ENCODE measurements around the gene GCGR. TPM values are rescaled to one million over a fixed set of nuclear protein-coding genes. Genes with fewer than 3 reads are reported as not detected.

GCGR gene
- total RNA-seq, 2 experiments from 2014 or later: not detected

DNA sequence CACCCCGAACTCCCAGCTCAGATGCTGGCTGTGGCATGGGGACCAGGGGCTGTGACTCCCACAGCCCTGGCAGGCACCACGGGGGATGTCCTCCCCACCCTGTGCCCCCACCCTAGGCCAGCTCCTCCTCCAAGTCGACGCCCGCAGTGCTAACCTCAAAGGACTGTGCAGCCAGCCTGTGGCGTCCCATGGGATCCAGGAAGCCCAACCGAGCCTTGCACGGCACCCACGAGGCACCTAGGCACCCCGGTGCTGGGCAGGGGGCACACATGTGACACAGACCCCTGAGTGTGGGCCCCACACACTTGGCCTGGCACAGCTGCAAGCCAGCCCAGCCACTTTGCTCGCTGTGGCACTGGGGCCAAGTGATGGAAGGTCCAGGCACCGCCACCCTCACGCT, 3.9 kb downstream of the GCGR start:
- Mint-ChIP-seq H3K9me3 (no peaks in the 10 kb centered on the region), H3K4me1 (no peaks in the 10 kb centered on the region), H3K4me3 (no peak overlapping the region), H3K27ac (no peak overlapping the region), H3K27me3 (peaks cover 24% of the 10 kb centered on the region), H3K36me3 (no peaks in the 10 kb centered on the region)
- DNase-seq (no peak), ATAC-seq (ENCODE audit: low read depth) (no peak)
- POLR2A ChIA-PET: interaction anchor here (0.6 to 0.8 kb wide), 2 partner anchors 15 to 119 kb away, joined by 3 read pairs; partner anchors contain the start of gene MAFG

DNA sequence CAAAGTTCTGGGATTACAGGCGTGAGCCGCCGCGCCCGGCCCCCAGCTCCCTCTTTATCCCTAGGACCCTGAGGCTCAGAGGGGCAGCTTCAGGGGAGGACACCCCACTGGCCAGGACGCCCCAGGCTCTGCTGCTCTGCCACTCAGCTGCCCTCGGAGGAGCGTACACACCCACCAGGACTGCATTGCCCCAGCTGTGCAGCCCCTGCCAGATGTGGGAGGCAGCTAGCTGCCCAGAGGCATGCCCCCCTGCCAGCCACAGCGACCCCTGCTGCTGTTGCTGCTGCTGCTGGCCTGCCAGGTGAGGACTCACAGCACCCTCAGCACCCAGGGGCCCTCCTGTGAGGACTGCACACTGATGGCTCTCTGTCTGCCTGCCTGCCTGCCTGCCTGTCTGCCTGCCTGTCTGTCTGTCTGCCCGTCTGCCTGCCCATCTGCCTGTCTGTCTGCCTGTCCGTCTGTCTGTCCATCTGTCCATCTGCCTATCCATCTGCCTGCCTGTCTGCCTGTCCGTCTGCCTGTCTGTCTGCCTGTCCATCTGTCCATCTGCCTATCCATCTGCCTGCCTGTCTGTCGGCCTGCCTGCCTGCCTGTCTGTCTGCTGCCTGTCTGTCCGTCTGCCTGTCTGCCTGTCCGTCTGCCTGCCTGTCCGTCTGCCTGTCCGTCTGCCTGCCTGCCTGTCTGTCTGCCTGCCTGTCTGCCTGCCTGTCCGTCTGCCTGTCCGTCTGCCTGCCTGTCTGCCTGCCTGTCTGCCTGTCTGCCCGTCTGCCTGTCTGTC, 5.0 kb downstream of the GCGR start:
- ATAC-seq (ENCODE audit: low read depth): no peak
- POLR2A ChIA-PET: no interaction called here
- Mint-ChIP-seq H3K27me3 (peaks cover 18% of the 10 kb centered on the region), H3K9me3 (no peaks in the 10 kb centered on the region), H3K27ac (peak overlapping the region; percentile 32), H3K4me1 (no peaks in the 10 kb centered on the region), H3K4me3 (no peak overlapping the region), H3K36me3 (no peaks in the 10 kb centered on the region)
- no peak for DNase-seq

DNA sequence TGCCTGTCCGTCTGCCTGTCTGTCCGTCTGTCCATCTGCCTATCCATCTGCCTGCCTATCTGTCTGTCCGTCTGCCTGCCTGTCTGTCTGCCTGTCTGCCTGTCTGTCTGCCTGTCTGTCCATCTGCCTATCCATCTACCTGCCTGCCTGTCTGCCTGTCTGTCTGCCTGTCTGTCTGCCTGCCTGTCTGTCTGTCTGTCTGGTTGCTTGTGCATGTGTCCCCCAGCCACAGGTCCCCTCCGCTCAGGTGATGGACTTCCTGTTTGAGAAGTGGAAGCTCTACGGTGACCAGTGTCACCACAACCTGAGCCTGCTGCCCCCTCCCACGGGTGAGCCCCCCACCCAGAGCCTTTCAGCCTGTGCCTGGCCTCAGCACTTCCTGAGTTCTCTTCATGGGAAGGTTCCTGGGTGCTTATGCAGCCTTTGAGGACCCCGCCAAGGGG, 5.6 kb downstream of the GCGR start:
- DNase-seq (no peak), ATAC-seq (ENCODE audit: low read depth) (no peak)
- H3K4me3 Mint-ChIP-seq: no peak overlapping the region
- H3K27ac Mint-ChIP-seq: peak overlapping the region; percentile 32
- no peaks in the 10 kb centered on the region for H3K36me3 Mint-ChIP-seq
- H3K27me3 Mint-ChIP-seq: peaks cover 18% of the 10 kb centered on the region
- POLR2A ChIA-PET: no interaction called here
- H3K4me1 Mint-ChIP-seq: no peaks in the 10 kb centered on the region
- H3K9me3 Mint-ChIP-seq: no peaks in the 10 kb centered on the region

DNA sequence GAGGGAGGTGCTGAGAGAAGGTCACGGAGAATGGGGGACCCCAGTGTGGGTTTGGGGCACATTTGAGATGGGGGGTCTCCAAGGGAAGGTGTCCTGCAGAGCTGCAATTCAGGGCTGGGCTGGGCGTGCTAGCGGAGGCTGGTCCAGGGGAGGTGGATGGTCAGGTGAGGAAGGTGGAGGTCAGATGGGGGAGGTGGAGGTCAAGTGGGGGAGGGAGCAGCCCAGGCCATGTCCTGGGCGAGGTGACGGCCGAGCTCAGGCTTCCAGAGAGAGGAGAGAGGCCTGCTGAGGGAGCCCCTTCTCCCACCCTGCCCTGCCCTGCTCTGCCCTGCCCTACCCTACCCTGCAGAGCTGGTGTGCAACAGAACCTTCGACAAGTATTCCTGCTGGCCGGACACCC, 6.5 kb downstream of the GCGR start:
- Mint-ChIP-seq H3K27ac (no peak overlapping the region), H3K27me3 (peaks cover 13% of the 10 kb centered on the region)
- POLR2A ChIA-PET: no interaction called here

DNA sequence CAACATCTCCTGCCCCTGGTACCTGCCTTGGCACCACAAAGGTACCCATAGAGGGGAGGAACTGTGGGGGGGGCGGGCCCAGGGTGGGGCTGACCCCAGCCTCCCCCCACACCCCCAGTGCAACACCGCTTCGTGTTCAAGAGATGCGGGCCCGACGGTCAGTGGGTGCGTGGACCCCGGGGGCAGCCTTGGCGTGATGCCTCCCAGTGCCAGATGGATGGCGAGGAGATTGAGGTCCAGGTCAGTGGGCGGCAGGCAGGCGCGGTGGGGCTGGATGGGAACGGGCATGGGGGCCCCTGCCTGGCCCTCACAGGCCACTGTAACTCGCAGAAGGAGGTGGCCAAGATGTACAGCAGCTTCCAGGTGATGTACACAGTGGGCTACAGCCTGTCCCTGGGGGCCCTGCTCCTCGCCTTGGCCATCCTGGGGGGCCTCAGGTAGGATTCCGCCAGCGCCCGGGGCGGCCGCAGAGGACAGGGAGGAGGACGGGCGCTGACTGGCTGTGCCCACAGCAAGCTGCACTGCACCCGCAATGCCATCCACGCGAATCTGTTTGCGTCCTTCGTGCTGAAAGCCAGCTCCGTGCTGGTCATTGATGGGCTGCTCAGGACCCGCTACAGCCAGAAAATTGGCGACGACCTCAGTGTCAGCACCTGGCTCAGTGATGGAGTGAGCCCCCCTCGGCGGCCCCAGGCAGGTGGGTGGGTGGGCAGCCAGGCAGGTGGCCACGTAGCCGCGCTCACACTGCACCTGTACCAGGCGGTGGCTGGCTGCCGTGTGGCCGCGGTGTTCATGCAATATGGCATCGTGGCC, 7.1 kb downstream of the GCGR start:
- H3K4me3 Mint-ChIP-seq: no peak overlapping the region
- H3K36me3 Mint-ChIP-seq: no peaks in the 10 kb centered on the region
- H3K9me3 Mint-ChIP-seq: no peaks in the 10 kb centered on the region
- ATAC-seq (ENCODE audit: low read depth) (no peak), DNase-seq (no peak)
- H3K27ac Mint-ChIP-seq: no peak overlapping the region
- peaks cover 13% of the 10 kb centered on the region for H3K27me3 Mint-ChIP-seq
- POLR2A ChIA-PET: no interaction called here
- H3K4me1 Mint-ChIP-seq: no peaks in the 10 kb centered on the region

More for the DNA sequence above, 6.5 kb downstream of the GCGR start:
- Mint-ChIP-seq H3K4me1 (no peaks in the 10 kb centered on the region), H3K36me3 (no peaks in the 10 kb centered on the region), H3K9me3 (no peaks in the 10 kb centered on the region), H3K4me3 (no peak overlapping the region)
- ATAC-seq (ENCODE audit: low read depth) (no peak), DNase-seq (no peak)

DNA sequence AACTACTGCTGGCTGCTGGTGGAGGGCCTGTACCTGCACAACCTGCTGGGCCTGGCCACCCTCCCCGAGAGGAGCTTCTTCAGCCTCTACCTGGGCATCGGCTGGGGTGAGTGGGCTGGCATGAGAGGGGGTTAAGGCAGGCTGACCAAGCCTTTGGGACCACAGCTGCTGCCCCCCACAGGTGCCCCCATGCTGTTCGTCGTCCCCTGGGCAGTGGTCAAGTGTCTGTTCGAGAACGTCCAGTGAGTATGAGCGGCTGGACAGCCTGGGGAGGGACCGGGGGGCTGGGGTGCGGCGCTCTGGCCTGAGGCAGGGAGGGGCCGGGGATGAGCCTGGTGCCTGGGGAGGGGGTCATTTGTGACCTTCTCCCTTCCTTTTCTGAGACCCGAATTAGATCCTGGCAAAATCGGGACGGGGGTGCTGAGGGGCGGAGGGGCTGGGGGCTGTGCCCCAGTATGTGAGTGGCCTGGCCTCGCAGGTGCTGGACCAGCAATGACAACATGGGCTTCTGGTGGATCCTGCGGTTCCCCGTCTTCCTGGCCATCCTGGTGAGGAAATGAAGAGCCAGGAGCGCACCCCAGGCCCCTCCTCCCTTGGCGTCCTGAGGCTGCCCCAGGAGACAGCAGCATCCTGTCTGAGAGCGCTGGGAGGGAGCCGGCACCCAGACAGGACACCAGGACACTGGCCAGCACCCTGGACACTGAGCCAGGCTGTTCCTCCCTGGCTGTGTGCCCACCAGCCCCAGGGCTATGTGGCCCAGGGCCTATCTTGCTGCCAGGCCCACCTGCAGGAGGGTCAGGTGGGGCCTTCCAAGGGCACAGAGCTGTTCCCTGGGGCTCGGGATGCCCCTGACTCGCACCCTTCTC, 8.0 kb downstream of the GCGR start:
- H3K4me3 Mint-ChIP-seq: no peak overlapping the region
- no peaks in the 10 kb centered on the region for H3K36me3 Mint-ChIP-seq
- H3K27me3 Mint-ChIP-seq: peaks cover 11% of the 10 kb centered on the region
- DNase-seq: no peak
- ATAC-seq (ENCODE audit: low read depth): no peak
- POLR2A ChIA-PET: no interaction called here
- no peak overlapping the region for H3K27ac Mint-ChIP-seq
- H3K9me3 Mint-ChIP-seq: no peaks in the 10 kb centered on the region
- no peaks in the 10 kb centered on the region for H3K4me1 Mint-ChIP-seq

DNA sequence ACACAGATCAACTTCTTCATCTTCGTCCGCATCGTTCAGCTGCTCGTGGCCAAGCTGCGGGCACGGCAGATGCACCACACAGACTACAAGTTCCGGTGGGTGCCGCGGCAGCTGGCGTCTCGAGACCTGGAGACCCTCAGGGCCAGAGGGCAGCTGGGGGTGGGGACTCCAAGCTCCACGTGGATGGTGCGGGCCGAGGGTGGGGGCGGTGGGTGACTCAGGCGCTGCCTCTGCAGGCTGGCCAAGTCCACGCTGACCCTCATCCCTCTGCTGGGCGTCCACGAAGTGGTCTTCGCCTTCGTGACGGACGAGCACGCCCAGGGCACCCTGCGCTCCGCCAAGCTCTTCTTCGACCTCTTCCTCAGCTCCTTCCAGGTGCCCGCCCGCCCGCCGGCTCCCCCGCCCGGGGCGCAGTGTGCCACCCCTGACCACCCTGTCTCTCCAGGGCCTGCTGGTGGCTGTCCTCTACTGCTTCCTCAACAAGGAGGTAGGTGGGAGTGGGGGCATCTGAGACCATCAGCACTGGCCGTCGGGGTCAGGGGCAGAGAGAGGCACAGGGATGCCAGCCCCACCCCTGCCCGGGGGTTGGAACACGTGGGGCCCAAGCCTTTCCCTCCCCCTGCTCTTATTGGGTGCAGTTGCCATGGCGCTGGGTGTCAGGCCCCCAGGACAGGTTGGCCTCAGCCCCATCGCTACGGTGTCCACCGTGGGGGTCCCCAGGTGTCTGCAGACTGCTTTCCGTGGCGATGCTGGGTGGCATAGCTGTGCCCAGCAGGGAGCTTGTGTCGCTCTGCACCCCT, 8.8 kb downstream of the GCGR start:
- no peaks in the 10 kb centered on the region for H3K4me1 Mint-ChIP-seq
- H3K27ac Mint-ChIP-seq: no peak overlapping the region
- no peaks in the 10 kb centered on the region for H3K36me3 Mint-ChIP-seq
- no peak overlapping the region for H3K4me3 Mint-ChIP-seq
- POLR2A ChIA-PET: no interaction called here
- no peak for ATAC-seq (ENCODE audit: low read depth)
- no peaks in the 10 kb centered on the region for H3K9me3 Mint-ChIP-seq
- no peak for DNase-seq
- H3K27me3 Mint-ChIP-seq: peaks cover 10% of the 10 kb centered on the region

DNA sequence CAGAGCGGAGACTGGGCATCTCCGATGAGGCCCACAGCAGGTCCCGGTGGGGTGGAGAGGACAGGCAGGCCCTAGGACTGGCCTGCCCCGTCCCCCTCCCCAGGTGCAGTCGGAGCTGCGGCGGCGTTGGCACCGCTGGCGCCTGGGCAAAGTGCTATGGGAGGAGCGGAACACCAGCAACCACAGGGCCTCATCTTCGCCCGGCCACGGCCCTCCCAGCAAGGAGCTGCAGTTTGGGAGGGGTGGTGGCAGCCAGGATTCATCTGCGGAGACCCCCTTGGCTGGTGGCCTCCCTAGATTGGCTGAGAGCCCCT, 9.4 kb downstream of the GCGR start:
- no peaks in the 10 kb centered on the region for H3K36me3 Mint-ChIP-seq
- no peak for ATAC-seq (ENCODE audit: low read depth)
- no peak for DNase-seq
- H3K27me3 Mint-ChIP-seq: peaks cover 11% of the 10 kb centered on the region
- POLR2A ChIA-PET: no interaction called here
- no peak overlapping the region for H3K4me3 Mint-ChIP-seq
- H3K9me3 Mint-ChIP-seq: no peaks in the 10 kb centered on the region
- H3K27ac Mint-ChIP-seq: no peak overlapping the region
- H3K4me1 Mint-ChIP-seq: no peaks in the 10 kb centered on the region

DNA sequence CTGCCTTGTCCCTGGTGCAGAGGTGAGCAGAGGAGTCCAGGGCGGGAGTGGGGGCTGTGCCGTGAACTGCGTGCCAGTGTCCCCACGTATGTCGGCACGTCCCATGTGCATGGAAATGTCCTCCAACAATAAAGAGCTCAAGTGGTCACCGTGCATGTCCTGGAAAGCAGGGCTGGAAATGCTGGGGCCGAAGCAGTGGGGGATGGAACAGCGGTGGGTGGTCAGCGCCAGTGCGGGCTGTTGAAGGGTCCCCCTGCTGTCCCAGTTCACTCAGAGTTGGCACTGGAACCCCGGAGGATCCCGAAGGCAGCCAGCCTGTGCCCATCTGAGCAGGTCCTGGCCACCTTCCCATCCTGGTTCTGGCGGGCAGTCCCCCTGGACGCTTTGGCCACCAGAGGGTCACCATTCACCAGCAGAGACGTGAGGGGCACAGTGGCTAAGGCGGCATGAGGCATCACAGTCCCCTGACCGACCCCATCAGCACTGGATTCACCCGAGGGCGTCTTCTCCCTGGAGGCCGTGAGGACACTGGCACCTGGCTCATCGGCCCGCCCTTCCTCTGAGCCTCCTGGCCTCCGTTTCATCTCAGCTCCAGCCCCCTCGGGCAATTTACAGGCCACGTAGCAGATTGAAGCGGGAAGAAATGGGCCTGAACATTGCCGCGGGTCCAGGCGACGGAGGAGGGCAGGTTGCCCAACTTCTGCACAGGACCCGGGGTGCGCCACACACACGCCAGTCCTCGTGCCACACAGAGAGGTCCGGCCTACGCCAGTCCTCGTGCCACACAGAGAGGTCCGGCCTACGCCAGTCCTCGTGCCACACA, 10.1 kb downstream of the GCGR start:
- H3K4me1 Mint-ChIP-seq: no peaks in the 10 kb centered on the region
- ATAC-seq (ENCODE audit: low read depth) (no peak), DNase-seq (no peak)
- H3K27ac Mint-ChIP-seq: no peak overlapping the region
- no peaks in the 10 kb centered on the region for H3K36me3 Mint-ChIP-seq
- no peak overlapping the region for H3K4me3 Mint-ChIP-seq
- peaks cover 8% of the 10 kb centered on the region for H3K27me3 Mint-ChIP-seq
- no peaks in the 10 kb centered on the region for H3K9me3 Mint-ChIP-seq
- POLR2A ChIA-PET: no interaction called here

DNA sequence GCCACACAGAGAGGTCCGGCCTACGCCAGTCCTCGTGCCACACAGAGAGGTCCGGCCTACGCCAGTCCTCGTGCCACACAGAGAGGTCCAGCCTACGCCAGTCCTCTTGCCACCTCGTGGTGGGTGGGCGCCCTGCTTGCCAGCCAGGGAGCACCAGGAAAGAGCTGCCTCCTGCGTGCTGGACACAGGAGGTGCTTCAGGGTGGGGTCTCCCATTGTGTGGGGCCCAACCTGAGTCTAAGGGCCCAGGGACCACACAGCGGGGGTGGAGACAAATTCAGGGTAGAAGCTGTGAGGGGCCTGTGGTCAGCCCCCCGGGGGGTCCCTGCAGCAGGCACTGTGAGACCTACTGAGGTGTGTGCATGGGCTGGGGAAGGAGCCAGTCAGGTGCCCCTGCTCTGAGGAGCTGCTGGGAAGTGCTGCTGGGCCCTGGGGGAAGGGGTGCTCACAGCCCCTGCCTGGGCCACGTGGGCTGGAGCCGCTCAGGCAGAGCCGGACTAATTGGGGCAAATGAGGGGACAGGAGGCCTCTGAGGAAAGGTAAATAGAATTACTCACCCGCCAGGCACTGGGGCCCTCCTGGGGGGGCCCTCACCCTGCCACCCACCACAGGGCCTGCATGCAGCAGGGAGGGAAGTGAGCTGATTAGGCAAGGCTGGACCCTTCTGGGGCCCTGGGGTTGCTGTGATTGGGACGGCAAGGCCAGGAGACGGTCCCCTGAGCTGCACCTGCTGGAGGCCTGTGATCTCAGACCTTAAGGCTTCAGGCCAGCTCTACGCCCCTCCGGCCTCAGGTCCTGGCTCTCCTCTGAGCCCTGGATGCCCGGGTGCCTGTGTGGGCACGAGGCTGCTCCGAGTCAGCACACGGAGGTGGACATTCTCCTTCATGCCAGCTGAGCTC, 11.0 kb downstream of the GCGR start:
- H3K27ac Mint-ChIP-seq: no peak overlapping the region
- no peak for ATAC-seq (ENCODE audit: low read depth)
- H3K9me3 Mint-ChIP-seq: no peaks in the 10 kb centered on the region
- POLR2A ChIA-PET: no interaction called here
- DNase-seq: no peak
- H3K4me1 Mint-ChIP-seq: no peaks in the 10 kb centered on the region
- H3K27me3 Mint-ChIP-seq: peaks cover 3% of the 10 kb centered on the region
- H3K36me3 Mint-ChIP-seq: no peaks in the 10 kb centered on the region
- H3K4me3 Mint-ChIP-seq: no peak overlapping the region

DNA sequence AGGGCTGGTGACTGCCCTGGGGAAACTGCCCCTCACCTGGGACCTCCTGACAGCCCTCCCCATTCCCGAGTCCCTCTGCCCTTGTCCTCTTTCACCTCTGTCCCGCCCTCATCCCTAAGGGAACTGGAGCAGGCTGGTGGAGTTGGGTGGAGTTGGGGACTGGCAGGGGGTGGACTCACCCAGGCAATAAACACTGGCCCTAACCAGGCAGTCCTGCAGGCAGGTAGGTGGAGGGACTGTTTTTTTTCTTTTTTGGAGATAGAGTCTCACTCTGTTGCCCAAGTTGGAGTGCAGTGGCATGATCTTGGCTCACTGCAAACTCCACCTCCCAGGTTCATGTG, 11.7 kb downstream of the GCGR start:
- POLR2A ChIA-PET: no interaction called here
- ATAC-seq (ENCODE audit: low read depth) (no peak), DNase-seq (no peak)
- Mint-ChIP-seq H3K27me3 (peaks cover 3% of the 10 kb centered on the region), H3K27ac (no peak overlapping the region), H3K4me3 (no peak overlapping the region), H3K4me1 (no peaks in the 10 kb centered on the region), H3K36me3 (no peaks in the 10 kb centered on the region), H3K9me3 (no peaks in the 10 kb centered on the region)

DNA sequence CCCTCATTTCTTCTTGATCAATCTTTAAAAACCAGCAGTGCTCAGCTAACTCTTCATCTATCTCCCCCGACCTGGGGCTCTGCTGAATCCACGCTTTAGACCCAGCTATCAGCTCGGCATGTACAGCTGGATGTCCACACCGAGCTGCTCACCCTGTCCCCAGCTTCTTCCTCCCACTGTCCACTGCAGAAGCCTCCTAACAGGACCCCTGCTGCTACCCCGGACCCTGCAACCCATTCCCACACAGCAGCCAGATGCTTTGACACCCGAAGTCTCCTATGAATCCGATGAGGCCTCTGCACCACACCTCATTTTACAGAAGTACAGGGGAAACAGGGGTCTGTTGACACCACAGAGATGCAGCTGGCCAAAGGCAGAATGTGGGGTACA, 13.8 kb downstream of the GCGR start:
- H3K27me3 Mint-ChIP-seq: peaks cover 3% of the 10 kb centered on the region
- H3K4me3 Mint-ChIP-seq: no peak overlapping the region
- DNase-seq: no peak
- peaks cover 4% of the 10 kb centered on the region for H3K4me1 Mint-ChIP-seq
- no peaks in the 10 kb centered on the region for H3K36me3 Mint-ChIP-seq
- POLR2A ChIA-PET: interaction anchor here (1.5 kb wide), 1 partner anchor 15 kb away, joined by 6 read pairs; the partner anchor contains the start of gene MCRIP1
- ATAC-seq (ENCODE audit: low read depth): no peak
- H3K27ac Mint-ChIP-seq: no peak overlapping the region
- no peaks in the 10 kb centered on the region for H3K9me3 Mint-ChIP-seq

All from activated naive CD8-positive, alpha-beta T cell treated with anti-CD3 and anti-CD28 coated beads, Interleukin-2, amount 10 ng/mL, durations not matched to agents 7 days and 5 days (primary cell).